Testis (tissue), 3 donors: ENCODE data around the gene SUCNR1. TPM values are rescaled to one million over a fixed set of nuclear protein-coding genes. Genes with fewer than 3 reads are reported as not detected.

Experiments
- DNase-seq: peaks from one replicate; pipeline ENCODE4 v3.0.0-alpha.2; 2019
- H3K27ac ChIP-seq, 2 donors: fragments of 200-600 bp; sonication (generic); one replicate each; pipeline ENCODE4 v1.5.1; 2019
- H3K27me3 ChIP-seq: fragments of 200-600 bp; sonication (generic); one replicate; pipeline ENCODE4 v1.5.1; 2019
- H3K36me3 ChIP-seq: fragments of 200-600 bp; sonication (generic); one replicate; pipeline ENCODE4 v1.5.1; 2017; ENCODE audit warnings: low read depth; ENCODE audit errors: missing control alignments
- H3K4me1 ChIP-seq: fragments of 200-600 bp; sonication (generic); one replicate; pipeline ENCODE4 v1.5.1; 2019
- H3K4me3 ChIP-seq, 2 donors: fragments of 200-600 bp; sonication (generic); one replicate each; pipeline ENCODE4 v1.5.1; 2017 to 2019
- H3K9me3 ChIP-seq: fragments of 200-600 bp; sonication (generic); one replicate; pipeline ENCODE4 v1.5.1; 2017
- CTCF ChIP-seq, 3 experiments: fragments of 450-650 bp in 2 of 3; fragments of 200-600 bp in 1 of 3; sonication (generic) in 1 of 3; IDR thresholded peaks; one replicate each; pipeline ENCODE4 v1.5.1; 2016 to 2019; ENCODE audit warnings: antibody characterized with exemption in 3 of 3, mild to moderate bottlenecking in 2 of 3, moderate library complexity in 1 of 3
- POLR2A ChIP-seq: fragments of 450-650 bp; IDR thresholded peaks from one replicate; pipeline ENCODE4 v1.6.1; 2017; ENCODE audit warnings: antibody characterized with exemption, mild to moderate bottlenecking, moderate library complexity
- WGBS, 2 donors: methylation state at CpG; one replicate each; pipeline ENCODE4 v1.1.5; 2018; 5-methylcytosine and 5-hydroxymethylcytosine counted together
- intact Hi-C: fragments of 100-400 bp; cut with DNase I; formaldehyde crosslinking; loops from one replicate; pipeline ENCODE4 v1.15.1; 2023; ENCODE audit warnings: low total_unique reads
- polyA plus RNA-seq: library from polyadenylated mRNA; stranded (reverse); fragments of 350-450 nt; fragmentation: Illumina TruSeq; extraction: RNeasy Lipid Tissue Mini Kit (QIAGEN cat#74804); gene quantifications from one replicate; pipeline ENCODE4 v1.2.3, GENCODE V29; 2014; ENCODE audit warnings: low read depth, low replicate concordance; ENCODE audit not compliant: insufficient read depth
- total RNA-seq, 2 donors: library from RNA; depleted of rRNA; stranded (reverse); fragments of >200 nt; gene quantifications; one replicate each; pipeline ENCODE4 v1.2.3, GENCODE V29; 2016

The SUCNR1 gene
- total and polyA plus RNA-seq, 3 donors from 2014 or later: 0.06 to 0.42 TPM; not detected in 1

GRCh38 chr3:151875759-151876158, 2.3 kb downstream of the SUCNR1 start:
- no peaks in the 10 kb centered on the region for H3K9me3 ChIP-seq
- WGBS, 2 donors: 75 to 78% methylated on average over 3 of the region's 3 CpGs
- H3K4me3 ChIP-seq: no peak overlapping the region
- H3K27me3 ChIP-seq: no peaks in the 10 kb centered on the region
- H3K4me1 ChIP-seq: peaks cover 4% of the 10 kb centered on the region
- H3K36me3 ChIP-seq: no peaks in the 10 kb centered on the region
- intact Hi-C loops: no loop called here
- H3K27ac ChIP-seq: no peak overlapping the region
- no peak for DNase-seq
- TF ChIP-seq POLR2A: no peak
- TF ChIP-seq CTCF (IDR thresholded peaks at IDR 0.05): no peak

GRCh38 chr3:151877269-151877668, 3.8 kb downstream of the SUCNR1 start:
- H3K36me3 ChIP-seq: no peaks in the 10 kb centered on the region
- TF ChIP-seq CTCF (IDR thresholded peaks at IDR 0.05) (no peak), POLR2A (no peak)
- H3K27ac ChIP-seq: no peak overlapping the region
- no peaks in the 10 kb centered on the region for H3K9me3 ChIP-seq
- WGBS, 2 donors: 90 to 91% methylated on average over 2 of the region's 2 CpGs
- no peak for DNase-seq
- intact Hi-C loops: no loop called here
- no peaks in the 10 kb centered on the region for H3K4me1 ChIP-seq
- no peaks in the 10 kb centered on the region for H3K27me3 ChIP-seq
- no peak overlapping the region for H3K4me3 ChIP-seq

- H3K4me1 ChIP-seq: no peaks in the 10 kb centered on the region
- no peak overlapping the region for H3K27ac ChIP-seq
- intact Hi-C loops: no loop called here
- no peaks in the 10 kb centered on the region for H3K27me3 ChIP-seq
- no peaks in the 10 kb centered on the region for H3K9me3 ChIP-seq
- DNase-seq: no peak
- H3K4me3 ChIP-seq: no peak overlapping the region
- TF ChIP-seq POLR2A (no peak), CTCF (IDR thresholded peaks at IDR 0.05) (no peak)
- no peaks in the 10 kb centered on the region for H3K36me3 ChIP-seq
- WGBS, 2 donors: 59 to 61% methylated on average over 3 of the region's 3 CpGs
Measured at GRCh38 chr3:151878465-151878864, 5.0 kb downstream of the SUCNR1 start.

- TF ChIP-seq CTCF (IDR thresholded peaks at IDR 0.05) (no peak), POLR2A (no peak)
- H3K27ac ChIP-seq: no peak overlapping the region
- H3K36me3 ChIP-seq: no peaks in the 10 kb centered on the region
- no peaks in the 10 kb centered on the region for H3K27me3 ChIP-seq
- intact Hi-C loops: no loop called here
- H3K4me1 ChIP-seq: no peaks in the 10 kb centered on the region
- WGBS, 2 donors: 20 to 52% methylated on average over 1 of the region's 1 CpG
- H3K9me3 ChIP-seq: no peaks in the 10 kb centered on the region
- DNase-seq: no peak
- H3K4me3 ChIP-seq: no peak overlapping the region
Measured at GRCh38 chr3:151879037-151879436, 5.6 kb downstream of the SUCNR1 start.

GRCh38 chr3:151879679-151880415, 6.4 kb downstream of the SUCNR1 start:
- TF ChIP-seq POLR2A: no peak
- TF ChIP-seq CTCF (IDR thresholded peaks at IDR 0.05): no peak
- WGBS, 2 donors: 73 to 84% methylated on average over 3 of the region's 3 CpGs
- DNase-seq: no peak
- Histone ChIP-seq H3K36me3 (no peaks in the 10 kb centered on the region), H3K4me1 (no peaks in the 10 kb centered on the region), H3K27me3 (no peaks in the 10 kb centered on the region), H3K27ac (no peak overlapping the region), H3K4me3 (no peak overlapping the region), H3K9me3 (no peaks in the 10 kb centered on the region)
- intact Hi-C loops: no loop called here
